ENCODE data around the gene AKIRIN1.
"Not testable (repeated sequence)": the region's sequence is repeated elsewhere in the genome, so short reads cannot be mapped to it uniquely, and the experiment has no call there.

AKIRIN1 gene

DNA sequence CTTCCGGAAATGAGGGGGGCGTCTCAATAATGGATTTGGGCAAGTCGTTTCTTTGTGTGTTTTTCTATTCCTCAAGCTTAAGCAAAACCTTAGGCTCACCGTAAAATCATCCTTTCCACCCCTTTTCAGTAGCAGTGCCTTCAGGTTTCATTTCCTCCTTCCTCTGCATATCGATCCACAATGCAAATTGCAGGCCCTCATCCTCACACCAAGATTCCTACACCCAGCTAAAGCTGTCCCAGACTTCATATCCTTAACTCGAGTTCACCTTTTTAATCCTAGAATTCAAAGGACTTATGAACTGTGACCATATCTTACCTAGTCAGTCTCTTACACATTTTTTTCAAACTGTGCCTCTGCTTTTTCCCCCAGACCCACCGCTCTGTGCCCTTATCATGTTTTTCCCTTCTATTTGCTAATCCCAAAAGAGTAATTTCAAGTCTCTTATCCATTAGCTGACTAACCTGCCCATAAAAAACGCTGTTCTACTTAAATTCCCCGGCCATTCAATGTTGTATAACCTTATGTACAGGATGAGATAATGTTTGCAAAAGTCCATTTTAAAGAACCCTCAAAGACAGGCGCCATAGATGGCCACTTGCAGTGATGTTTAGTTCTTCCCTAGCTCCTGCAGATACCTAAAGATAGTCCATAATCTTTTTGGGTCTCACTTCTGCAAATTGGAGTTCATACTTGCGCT, 1.5 kb downstream of the AKIRIN1 start:
- in situ Hi-C loops (cut with MboI; ENCODE audit: low sequenced_read_pairs) = no loop called here

DNA sequence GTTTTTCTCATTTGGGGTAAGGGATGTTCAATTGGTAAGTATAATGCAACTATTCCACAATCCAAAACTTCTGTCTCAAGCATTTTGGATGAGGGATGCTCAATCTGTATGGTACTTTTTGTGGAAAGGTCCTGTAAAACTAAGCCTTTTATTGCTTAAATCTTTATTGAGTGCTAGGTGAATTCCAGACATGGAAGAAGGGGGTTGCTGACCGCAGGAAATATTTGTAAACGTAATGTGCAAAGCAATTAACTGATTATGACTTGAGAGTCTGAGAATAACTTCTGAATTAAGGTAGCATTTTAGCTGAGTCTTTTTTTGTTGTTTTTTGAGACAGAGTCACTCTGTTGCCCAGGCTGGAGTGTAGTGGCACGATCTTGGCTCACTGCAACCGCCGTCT, 3.1 kb downstream of the AKIRIN1 start:
- in situ Hi-C loops (cut with MboI; ENCODE audit: low sequenced_read_pairs) = no loop called here

- in situ Hi-C loops (cut with MboI; ENCODE audit: low sequenced_read_pairs) = no loop called here
These were observed 6.2 kb downstream of the AKIRIN1 start for GRCh38 chr1:38997034-38997900.

DNA sequence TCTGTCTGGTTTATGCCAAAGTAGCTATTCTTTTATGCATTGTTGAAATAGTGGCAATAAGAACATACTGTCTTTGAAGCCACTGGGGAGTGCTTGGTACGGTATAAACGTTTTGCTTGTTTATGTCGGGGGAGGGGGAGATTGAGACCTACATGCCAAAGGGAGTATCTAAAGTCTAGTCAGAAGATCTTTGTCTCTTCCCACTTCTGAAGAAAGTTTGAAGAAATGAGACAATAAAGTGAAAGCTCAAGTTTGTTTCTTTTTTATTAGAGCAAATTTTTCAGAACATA, 6.8 kb downstream of the AKIRIN1 start:
- in situ Hi-C loops (cut with MboI; ENCODE audit: low sequenced_read_pairs) = no loop called here

DNA sequence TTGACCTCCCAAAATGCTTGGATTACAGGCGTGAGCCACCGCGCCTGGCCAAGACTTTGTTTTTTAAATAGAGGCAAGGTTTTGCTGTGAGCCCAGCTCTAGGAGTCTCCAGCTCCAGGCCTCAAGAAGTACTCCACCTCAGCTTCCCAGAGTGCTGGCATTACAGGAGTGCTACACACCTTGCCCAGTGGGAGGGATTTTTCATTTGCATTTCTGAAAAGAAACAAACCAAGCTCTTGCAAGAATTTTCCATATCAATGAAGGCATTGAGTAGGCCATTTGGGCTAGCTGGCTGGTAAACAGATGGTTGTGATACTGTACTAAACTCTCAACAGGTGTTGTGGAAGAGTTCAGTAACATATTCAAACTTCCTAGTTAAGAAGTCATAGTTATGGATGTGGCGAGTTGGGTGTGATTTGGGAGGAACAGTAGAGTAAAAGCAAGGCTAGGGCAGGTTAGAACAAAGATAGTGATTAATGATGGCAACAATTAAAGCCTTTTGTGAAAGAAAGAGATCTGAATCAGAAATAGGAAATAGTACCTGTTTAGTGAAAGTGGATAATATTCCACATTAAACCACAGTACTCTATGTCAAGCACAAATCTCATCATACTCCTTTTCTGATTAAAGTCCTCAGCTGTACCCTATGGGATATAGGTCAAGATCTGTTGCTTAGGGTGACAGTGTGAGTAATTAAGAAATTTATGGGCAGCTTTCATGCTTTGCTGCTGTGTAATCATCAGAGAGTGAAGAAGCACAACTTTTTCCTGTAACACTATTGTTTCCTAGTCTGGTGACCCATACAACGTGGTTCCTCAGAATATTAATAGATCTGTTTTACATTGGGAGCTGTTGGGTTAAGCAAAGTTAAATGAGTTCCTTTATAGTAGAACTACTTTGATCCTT, 10.7 kb downstream of the AKIRIN1 start:
- in situ Hi-C loops (cut with MboI; ENCODE audit: low sequenced_read_pairs) = no loop called here

- in situ Hi-C loops (cut with MboI; ENCODE audit: low sequenced_read_pairs) = no loop called here
These were observed 12.2 kb downstream of the AKIRIN1 start for GRCh38 chr1:39003281-39003680.

- in situ Hi-C loops (cut with MboI; ENCODE audit: low sequenced_read_pairs) = no loop called here
These were observed 12.7 kb downstream of the AKIRIN1 start for GRCh38 chr1:39003794-39004193.

DNA sequence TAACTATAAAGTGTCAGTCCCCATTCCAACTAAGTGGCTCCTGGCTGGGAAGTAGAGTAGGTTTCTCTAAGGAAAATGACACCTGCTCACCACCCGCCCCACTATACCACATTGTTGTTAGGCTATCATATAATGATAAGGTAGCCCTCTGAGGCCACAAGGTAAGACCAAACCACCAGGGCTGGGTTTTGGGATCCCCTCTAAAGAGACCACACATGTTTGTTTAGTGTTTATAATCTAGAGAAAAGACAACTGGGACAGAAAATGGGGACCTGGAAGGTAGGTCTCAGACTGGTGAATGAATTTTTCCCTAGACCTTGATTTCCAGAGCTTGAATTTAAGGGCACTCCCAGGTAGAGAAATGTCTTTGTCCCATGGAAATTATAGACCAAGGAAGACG, 15.2 kb downstream of the AKIRIN1 start:
- in situ Hi-C loops (cut with MboI; ENCODE audit: low sequenced_read_pairs) = no loop called here

DNA sequence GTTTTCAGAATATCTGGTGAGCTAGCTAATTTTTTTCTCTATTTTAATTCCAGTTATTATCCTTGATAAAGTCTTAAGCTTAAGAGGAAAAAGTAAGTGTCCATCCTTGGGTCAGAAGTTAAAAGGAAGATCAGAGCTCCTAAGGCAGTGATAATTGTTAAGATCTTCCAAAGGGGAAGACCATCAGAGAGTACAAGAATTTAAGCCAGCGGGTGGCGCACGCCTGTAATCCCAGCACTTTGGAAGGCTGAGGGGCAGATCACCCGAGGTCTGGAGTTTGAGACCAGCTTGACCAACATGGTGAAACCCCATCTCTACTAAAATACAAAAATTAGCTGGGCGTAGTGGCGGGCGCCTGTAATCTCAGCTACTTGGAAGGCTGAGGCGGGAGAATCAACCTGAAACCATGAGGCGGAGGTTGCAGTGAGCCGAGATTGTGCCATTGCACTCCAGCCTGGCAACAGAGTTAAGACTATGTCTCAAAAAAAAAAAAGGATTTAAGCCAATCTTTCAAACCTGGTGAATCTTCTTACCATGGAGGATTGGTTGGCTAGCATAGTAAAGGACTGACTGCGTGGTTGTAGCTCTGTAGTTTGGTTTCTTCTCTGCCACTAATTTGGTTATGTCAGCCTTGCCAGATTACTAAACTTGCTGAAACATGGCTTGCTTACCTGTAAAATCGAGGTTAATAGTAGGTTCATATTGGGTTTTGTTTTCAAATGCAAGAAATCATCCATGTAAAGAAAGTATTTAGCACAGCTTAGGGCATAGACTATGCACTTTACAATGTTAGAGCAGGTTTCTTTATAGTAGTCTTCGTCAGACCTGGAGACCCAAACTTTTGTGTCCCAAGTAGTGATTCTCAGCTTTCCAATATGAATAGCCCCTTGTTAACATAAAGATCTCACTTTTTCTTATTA, 15.9 kb downstream of the AKIRIN1 start:
- in situ Hi-C loops (cut with MboI; ENCODE audit: low sequenced_read_pairs) = no loop called here

DNA sequence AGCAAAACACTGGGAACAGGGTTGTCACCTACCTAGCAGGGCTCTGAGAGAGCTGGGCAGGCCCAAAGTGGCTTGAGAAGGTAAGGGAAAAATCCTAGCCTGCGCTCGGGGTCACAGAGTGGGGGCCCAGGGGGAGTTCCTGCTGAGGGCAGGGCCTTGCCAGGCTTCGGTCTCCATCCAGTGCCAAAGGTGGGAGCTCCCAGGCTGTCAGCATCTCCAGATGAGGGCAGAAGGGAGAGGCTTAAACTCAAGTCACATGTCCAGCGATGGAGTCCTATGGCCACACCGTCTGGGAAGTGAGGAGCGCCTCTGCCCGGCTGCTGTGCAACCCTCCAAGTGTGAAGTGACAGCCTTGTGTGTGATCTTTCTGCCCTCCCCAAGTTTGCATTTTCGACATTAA, 23.9 kb downstream of the AKIRIN1 start:
- in situ Hi-C loops (cut with MboI; ENCODE audit: low sequenced_read_pairs) = not testable (repeated sequence)

DNA sequence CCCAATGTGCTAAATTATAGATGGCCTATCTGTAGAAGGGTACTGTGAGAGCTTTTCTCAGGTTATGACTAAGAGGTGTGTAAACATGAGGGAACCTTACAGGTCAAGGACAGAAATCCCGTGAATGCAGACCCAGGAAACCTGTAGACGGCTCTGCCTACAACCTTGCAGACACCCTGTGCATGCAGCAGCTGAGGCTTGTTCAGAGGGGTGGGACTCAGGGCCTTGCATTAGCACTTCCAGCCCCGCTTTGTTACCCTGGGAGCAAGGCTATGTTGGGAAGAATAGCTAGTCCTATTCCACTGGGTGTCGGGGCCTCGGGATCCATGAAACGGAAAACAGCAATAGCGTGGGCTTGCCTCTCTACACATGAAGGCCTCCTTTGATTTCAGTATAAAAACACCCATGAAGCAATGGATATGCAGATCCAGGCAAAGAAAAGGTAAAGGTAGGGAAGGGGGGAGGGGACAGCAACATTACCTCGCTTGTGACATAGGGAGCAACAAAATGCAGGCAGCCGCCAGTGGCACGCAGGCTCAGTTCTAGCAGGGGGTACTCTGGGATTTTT, 25.6 kb downstream of the AKIRIN1 start:
- in situ Hi-C loops (cut with MboI; ENCODE audit: low sequenced_read_pairs) = no loop called here

DNA sequence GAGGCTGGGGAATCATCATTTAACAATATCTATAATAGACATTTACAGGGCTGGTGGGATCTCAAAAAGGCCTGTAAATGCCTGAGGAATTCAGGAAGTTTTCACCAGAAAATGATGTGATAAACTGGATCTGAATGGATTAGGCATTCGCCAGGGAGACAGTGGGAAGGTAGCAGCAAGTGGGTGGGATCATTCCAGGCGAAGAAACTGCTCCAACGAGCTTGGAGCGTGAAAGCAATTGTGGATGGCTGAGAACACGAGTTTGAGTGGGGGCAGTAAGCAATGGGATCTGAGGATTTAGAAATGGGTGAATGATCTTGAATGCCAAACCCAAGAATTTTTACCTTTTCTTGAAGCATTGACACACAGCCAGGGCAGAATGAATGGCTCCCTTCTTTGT, 26.2 kb downstream of the AKIRIN1 start:
- in situ Hi-C loops (cut with MboI; ENCODE audit: low sequenced_read_pairs) = no loop called here

GRCh38 chr1:39020494-39020893, 29.4 kb downstream of the AKIRIN1 start:
- in situ Hi-C loops (cut with MboI; ENCODE audit: low sequenced_read_pairs) = not testable (repeated sequence)

GRCh38 chr1:39021426-39021825, 30.4 kb downstream of the AKIRIN1 start:
- in situ Hi-C loops (cut with MboI; ENCODE audit: low sequenced_read_pairs) = no loop called here

DNA sequence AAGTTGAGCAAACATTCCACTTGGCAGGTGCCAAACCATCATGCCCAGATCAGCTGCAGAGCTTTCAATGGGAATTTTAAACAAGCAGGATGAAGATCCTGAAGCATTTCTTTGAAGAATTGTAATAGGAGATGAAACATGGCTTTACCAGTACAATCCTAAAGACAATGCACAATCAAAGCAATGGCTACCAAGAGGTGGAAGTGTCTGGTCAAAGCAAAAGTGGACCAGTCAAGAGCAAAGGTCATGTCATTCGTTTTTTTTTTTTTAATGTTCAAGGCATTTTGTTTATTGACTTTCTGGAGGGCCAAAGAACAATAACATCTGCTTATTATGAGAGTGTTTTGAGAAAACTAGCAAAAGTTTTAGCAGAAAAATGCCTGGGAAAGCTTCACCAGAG, 32.1 kb downstream of the AKIRIN1 start:
- in situ Hi-C loops (cut with MboI; ENCODE audit: low sequenced_read_pairs) = no loop called here

- in situ Hi-C loops (cut with MboI; ENCODE audit: low sequenced_read_pairs) = no loop called here
These were observed 35.2 kb downstream of the AKIRIN1 start, which contains the start of gene NDUFS5 for GRCh38 chr1:39026051-39026865. TSS of gene NDUFS5 (plus strand) at chr1:39026350. CDS start at chr1:39028725, 2,375 bp downstream.

DNA sequence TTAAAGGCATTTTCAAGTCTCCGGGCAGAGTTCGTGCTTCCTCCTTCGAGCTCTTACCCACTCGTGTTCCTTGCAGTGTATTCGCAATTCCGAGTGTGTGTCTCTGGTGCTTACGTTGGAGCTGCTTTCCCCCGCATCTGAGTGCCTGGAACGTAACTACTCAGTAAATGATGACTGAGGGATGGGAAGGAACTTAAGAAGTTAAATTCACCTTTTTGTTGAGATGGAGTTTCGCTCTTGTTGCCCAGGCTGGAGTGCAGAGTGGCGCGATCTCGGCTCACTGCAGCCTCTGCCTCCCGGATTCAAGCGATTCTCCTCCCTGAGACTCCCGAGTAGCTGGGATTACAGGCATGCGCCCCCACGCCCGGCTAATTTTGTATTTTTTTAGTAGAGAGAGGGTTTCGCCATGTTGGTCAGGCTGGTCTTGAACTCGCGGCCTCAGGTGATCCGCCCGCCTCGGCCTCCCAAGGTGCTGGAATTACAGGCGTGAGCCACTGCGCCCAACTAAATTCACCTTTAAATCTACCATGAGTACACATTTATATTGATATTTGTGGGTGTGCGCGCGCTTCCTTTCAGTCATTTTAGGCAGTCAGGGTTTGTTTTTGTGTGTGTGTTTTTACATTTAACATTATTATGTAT, 35.9 kb downstream of the AKIRIN1 start:
- in situ Hi-C loops (cut with MboI; ENCODE audit: low sequenced_read_pairs) = no loop called here

- in situ Hi-C loops (cut with MboI; ENCODE audit: low sequenced_read_pairs) = no loop called here
These were observed 43.1 kb downstream of the AKIRIN1 start for GRCh38 chr1:39034114-39034654.
